Anterior cingulate cortex (tissue), 58 donors: ENCODE data around the gene FARS2.
"Not testable (repeated sequence)": the region's sequence is repeated elsewhere in the genome, so short reads cannot be mapped to it uniquely, and the experiment has no call there.

Source experiments
- DNase-seq, 58 donors: peaks; one replicate each; lab custom pipeline; 2025; lab: John Stamatoyannopoulos, UW

The FARS2 gene

DNA sequence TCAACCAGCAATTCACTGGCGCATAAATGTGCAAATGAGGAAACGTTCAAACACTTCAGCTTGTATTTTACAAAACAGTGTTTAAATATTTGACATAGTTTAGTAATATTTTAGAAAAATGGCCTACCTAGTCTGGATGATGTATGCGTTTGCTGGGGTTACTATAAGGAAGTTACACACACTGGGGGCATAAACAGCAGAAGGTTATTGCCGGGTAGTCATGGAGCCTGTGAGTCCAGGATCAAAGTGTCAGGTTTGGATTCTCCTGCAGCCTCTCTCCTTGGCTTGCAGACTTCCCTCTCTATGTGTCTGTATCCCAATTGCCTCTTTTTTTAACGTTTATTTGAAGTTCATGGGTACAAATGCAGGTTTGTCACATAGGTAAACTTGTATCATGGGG lies 528.1 kb downstream of the FARS2 start:
- DNase-seq = not testable (repeated sequence)

DNA sequence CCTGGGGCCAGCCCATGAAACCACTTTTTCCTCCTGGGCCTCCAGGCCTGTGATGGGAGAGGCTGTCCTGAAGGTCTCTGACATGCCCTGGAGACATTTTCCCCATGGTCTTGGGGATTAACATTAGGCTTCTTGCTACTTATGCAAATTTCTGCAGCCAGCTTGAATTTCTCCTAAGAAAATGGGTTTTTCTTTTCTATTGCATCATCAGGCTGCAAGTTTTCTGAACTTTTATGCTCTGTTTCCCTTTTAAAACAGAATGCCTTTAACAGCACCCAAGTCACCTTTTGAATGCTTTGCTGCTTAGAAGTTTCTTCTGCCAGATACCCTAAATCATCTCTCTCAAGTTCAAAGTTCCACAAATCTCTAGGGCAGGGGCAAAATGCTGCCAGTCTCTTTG lies 535.2 kb downstream of the FARS2 start:
- DNase-seq = not testable (repeated sequence)

DNA sequence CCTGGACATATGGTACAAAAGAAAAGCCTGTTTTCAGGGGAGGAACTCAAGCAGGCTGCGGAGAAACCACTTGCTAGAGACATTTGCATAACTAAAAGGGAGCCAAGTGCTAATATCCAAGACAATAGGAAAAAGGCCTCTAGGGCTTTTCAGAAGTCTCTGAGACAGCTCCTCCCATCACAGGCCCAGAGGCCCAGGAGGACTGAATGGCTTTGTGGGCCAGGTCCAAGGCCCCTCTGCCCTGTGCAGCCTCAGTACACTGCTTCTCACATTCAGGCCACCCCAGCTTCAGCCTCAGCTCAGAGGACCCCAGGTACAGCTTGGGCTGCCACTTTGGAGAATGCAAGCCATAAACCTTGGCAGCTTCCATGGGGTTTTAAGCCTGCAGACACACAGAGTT lies 545.1 kb downstream of the FARS2 start:
- DNase-seq = not testable (repeated sequence)

DNA sequence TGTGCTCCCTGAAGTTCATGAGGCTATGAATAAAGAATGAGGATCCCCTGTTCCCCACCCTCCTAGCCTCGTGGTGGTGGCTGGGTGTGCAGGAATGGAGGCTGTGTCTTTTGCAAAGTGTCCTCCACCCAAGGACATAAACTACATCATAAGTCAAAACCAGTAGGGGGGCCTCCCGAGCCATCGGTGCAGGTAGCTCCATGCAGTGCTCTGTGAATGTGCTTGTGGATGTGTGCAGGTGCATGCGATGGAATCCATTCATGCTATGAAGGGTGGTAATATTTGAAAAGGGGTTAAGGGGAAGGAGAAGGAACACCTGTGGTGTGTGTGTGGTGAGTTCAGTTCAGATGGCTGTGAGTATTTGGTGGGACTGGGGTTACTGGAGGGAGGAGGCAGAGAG lies 548.1 kb downstream of the FARS2 start:
- DNase-seq = no peak

GRCh38 chr6:5811997-5812396 lies 550.7 kb downstream of the FARS2 start:
- no peak for DNase-seq

- DNase-seq = no peak
These were observed 552.3 kb downstream of the FARS2 start for GRCh38 chr6:5813625-5814027.

GRCh38 chr6:5814116-5814515 lies 552.8 kb downstream of the FARS2 start:
- DNase-seq = no peak

DNA sequence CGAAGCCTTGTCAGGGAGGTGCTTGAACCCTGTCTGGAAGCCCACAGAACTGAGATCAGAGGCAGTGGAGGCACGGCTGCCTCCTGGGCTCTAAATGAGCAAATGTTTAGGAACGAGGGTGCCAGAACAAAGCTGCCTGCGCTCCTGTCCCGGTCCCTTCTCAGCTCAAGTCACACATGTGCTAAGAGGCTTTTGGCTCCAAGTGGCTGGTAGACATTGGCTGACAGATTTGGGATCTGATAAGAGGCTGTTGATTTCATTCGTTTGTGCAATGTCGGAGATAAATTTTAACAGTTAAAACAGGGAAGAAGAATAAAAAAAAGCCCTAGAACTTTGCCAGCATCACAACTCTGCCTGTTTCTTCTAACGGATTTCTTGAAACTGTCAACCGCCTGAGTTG lies 553.6 kb downstream of the FARS2 start:
- DNase-seq = no peak

DNA sequence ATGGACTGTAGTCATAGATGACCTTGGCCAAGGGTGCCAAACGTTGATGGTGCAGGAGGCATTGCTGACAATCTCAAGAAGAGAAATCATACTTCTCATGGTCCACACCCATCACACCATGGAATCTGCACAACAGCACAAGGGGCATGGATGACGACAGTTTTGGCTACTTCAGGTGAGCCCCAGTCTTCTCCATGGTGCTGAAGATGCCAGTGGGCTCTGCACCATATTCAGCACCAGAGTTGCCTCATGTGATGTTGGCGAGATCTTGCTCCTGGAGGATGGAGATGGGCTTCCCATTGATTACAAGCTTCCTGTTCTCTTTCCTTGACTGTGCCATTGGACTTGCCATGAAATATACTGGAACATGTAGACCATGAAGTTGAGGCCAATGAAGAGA lies 556.6 kb downstream of the FARS2 start:
- no peak for DNase-seq

- DNase-seq = no peak
These were observed 557.6 kb downstream of the FARS2 start for GRCh38 chr6:5818959-5819358.
